ENCODE measurements around the gene FYN. TPM values are rescaled to one million over a fixed set of nuclear protein-coding genes. Genes with fewer than 3 reads are reported as not detected.
A peak's percentile ranks its signal among the peaks of the same experiment; 100 is the strongest.
"Not testable (repeated sequence)": the region's sequence is repeated elsewhere in the genome, so short reads cannot be mapped to it uniquely, and the experiment has no call there.

Gene FYN
- 10 to 100 TPM; 87.0 to 94.7 TPM for total RNA-seq
- long read RNA-seq, donor 1, transcript FYN-202 (14 exons, 3,628 nt), result major isoform, 13 of 32 reads
- long read RNA-seq, donor 1, partial matches to known transcripts, result 6 of 32 reads
- long read RNA-seq, donor 1, other reads (novel, unspliced or antisense), result 11 of 32 reads
- long read RNA-seq, donor 2, partial matches to known transcripts, result 5 of 7 reads
- long read RNA-seq, donor 2, other reads (novel, unspliced or antisense), result 0 of 7 reads

DNA sequence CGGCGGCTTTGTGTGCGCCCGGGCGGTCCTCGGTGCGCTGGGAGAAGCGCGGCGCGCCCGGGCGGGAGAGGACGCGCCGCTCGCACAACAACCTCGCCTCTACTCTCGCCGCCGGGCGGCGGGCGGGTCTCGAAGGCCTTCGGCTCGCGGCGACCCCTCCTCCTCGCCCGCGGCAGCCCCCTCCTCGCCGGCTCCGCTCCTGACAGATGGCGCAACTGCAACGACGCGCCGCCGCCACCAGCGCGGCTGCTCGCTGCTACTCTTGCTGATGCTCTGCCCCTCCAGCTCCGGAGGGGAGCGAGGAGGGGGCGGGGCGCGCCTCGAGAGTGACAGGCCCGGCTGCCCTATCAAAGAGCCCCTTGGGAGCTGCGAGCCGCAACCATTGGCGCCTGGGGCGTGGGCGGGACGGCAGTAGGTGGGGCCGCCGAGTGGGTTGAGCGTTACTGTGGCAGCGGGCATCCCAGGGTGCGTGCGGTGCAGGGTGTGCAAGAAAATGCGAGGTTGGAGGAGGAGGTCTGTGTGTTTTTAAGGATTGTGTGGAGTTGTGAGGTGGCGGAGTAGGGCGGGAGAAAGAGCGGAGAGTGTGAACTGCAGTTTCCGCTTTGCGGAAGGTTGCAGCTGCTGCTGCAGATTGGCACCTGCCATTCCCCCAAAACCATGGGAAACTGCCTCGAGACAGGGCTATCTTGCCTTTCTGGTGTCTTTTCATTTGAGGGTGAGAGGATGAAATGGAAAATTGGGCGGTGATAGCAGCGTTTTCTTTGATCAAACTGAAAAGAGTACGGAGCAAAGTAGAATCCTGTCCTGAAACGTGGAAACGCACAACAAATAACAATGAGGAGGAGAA is at the start of gene FYN:
TSS of gene FYN (minus strand) at position 275 of the 847 bp plus-strand sequence. CDS start 153,401 bp downstream, outside the sequence.
- peak; percentile 99 for DNase-seq (ENCODE audit: low spot score)
- intact Hi-C loops (cut with DNase I), result loop anchor here (10.0 kb wide), 2 partner anchors 111 to 159 kb away; no protein-coding TSS in a partner anchor

DNA sequence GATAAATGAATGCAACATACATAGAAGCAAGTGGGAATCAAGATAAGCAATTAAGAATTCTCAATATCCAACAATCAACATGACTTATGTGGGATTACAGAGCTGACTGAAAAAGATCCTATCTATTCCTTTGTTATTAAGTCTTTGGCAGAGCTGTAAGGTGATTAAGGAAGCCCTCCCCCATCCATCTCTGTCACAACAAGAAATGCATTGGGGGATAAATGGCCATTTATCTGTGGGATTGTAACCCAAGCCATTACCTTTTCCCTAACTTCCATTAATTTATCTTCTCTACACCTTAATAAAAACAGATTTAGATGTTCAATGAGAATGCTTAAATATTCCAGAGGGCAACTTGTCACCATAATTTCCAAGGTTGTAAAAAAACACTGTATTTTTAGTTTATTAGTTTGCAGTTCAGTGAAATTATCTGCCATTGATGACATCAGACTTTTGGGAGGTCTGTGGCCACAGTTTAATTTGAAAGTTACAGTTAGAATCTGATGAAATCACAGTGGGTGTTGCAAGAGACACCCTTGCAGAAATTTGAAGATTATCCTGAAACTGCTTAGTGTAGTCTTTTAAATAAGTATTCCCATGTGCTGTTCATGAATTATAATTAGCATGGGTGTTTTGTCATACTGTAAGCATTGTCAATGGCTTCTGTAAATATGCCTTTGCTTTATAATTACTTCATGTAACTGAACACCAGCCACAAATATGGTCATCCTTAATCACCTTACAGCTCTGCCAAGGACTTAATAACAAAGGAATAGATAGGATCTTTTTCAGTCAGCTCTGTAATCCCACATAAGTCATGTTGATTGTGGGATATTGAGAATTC is 49.4 kb upstream of the FYN start:
- intact Hi-C loops (cut with DNase I), result no loop called here
- no peak for DNase-seq (ENCODE audit: low spot score)

DNA sequence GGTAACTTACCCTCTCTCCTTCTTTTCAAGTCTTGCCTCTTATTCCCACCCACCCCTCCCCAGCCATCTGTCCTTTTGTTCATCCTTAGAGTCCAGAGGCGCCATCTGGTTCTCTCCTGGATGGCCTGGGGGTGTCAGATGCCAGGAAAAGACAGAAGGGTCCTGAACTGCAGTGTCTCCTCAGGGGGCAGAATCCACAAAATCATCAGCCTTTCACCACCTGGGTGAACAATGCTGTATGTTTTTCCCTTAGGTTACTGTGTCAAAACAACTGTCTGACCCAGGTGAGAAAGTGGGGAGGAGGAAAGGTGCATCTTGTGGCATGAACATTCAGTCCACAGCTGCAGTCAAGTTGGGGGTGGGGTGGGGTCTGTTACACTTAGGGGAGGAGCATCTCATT is 47.9 kb upstream of the FYN start:
- intact Hi-C loops (cut with DNase I), result no loop called here
- no peak for DNase-seq (ENCODE audit: low spot score)

DNA sequence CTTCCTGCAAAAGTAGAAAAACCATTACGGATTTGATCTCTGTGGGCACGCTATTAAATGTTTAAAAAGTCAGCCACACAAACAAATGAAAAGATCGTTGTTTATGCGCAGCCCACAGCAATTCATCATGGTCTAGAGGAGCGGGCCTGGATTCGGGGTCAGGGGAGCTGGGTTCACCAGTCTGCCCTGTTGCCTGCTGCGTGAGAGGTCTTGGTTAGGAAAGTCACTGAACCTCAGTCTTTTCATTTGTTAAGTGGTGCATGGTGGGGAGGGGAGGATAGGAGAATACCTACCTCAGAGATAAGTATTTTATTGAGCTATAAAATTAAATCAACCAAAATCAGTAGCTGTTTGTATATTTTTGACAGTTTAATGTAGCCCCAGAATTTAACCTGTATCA is 47.3 kb upstream of the FYN start:
- intact Hi-C loops (cut with DNase I), result no loop called here
- DNase-seq (ENCODE audit: low spot score), result no peak

DNA sequence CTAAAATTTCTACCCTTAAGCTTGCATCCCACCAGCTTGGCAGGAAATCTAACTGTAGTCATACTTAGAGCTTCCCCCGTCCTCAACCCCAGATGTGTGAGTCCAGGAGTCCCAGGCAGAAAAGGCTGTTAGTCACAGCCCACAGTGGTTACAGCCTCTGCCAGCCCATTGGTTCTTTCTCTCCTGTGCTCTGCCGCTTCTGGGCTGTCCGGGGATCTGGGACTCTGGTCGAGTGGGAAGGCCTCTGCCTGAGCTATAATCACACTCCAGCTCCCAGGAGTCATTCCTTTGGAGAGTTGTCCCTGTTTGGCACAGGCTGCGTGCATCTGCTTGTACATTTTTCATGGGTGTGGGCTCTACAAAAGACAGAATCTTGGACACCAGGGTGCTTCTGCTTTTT is 45.6 kb upstream of the FYN start:
- DNase-seq (ENCODE audit: low spot score), result peak; percentile 84
- intact Hi-C loops (cut with DNase I), result no loop called here

DNA sequence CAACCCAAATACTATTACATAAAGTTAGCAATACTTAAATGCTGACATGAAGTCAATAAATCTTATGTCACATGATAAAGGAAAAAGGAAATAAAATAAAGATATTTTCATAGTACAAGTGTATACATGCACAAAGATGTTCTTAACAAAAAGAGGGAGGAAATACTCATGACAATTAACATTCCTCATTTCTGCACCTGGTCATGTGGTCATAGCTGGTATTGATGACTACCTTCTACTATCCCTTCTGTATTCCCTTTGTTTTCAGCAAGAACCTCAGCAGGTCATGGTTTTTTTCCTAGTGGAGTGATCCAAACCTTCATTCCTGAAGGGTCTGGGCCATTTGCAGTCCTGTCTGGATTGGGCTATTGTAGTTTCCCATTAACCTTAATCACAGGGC is 43.5 kb upstream of the FYN start:
- DNase-seq (ENCODE audit: low spot score), result no peak
- intact Hi-C loops (cut with DNase I), result no loop called here

DNA sequence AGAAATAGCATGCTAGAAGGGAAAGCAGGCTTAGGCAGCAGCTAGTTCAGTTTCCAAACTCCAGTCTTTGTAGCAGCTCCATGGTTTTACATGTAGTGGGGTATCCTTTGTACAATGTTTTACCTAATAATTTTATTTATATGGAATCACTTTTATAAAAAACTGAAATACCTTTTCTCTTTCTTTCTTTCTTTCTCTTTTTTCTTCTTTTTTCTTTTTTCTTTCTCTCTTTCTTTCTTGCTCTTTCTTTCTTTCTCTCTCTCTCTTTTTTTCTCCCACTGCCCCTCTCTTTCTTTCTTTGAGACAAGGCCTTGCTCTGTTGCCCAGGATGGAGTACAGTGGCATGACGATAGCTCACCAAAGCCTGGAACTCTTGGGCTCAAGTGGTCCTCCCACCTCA is 41.4 kb upstream of the FYN start:
- intact Hi-C loops (cut with DNase I), result no loop called here
- DNase-seq (ENCODE audit: low spot score), result no peak

DNA sequence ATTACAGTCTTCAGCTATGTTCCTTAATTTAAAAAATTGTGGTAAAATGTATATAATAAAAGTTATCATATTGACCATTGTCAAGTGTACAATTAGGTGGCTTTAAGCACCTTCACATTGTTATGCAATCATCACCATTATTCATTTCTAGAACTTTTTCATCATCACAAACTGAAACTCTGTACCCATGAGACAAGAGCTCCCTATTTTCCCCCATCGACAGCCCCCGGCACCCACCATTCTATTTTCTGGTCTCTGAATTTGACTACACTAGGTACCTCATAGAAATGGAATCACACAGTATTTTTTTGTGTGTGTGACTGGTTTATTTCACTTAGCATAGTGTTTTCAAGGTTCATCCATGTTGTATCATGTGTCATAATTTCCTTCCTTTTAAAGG is 39.7 kb upstream of the FYN start:
- no peak for DNase-seq (ENCODE audit: low spot score)
- intact Hi-C loops (cut with DNase I), result no loop called here

DNA sequence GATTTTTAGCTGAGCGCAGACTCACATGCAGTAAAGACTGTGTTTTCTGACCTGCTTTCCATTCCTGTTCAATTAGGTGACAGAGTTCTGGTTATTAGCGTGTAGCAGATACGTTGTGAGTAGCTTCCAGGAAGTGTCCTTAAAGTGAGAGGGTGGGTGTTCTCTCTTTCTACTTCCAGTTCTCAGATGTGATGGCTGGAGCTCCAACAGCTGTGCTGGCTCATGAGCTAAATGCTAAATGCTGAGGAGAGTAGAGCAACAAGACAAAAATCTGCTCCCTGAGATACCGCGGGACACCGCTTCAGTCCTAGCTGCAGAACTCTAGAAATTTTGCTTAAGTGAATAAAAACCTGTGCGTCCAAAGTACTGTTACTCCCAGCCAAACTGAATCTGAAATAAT is 38.2 kb upstream of the FYN start:
- intact Hi-C loops (cut with DNase I), result no loop called here
- DNase-seq (ENCODE audit: low spot score), result no peak

DNA sequence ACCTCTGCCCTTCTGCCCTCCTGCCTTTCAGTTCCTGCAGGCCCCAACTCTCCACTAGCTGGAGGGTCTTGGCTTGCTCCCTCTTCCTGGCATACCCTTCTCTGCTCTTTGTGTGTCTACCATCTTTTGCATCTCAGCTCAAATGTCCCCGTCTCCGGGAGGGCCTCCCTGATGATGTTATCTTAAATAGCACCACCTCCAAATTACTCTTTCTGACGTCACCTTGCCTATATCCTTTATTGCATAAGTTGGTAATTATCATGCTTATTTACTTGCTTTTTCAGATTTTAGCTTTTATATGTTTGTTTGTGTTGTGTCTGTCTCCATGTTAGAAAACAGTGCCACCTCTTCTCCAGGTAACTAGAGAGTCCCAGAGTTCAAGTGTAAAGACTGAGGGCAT is 36.0 kb upstream of the FYN start:
- intact Hi-C loops (cut with DNase I), result no loop called here
- DNase-seq (ENCODE audit: low spot score), result no peak

DNA sequence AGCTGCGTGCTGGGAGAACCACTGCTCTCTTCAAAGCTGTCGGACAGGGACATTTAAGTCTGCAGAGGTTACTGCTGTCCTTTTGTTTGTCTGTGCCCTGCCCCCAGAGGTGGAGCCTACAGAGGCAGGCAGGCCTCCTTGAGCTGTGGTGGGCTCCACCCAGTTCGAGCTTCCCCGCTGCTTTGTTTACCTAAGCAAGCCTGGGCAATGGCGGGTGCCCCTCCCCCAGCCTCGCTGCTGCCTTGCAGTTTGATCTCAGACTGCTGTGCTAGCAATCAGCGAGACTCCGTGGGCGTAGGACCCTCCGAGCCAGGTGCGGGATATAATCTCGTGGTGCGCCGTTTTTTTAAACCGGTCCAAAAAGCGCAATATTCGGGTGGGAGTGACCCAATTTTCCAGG is 35.1 kb upstream of the FYN start:
- DNase-seq (ENCODE audit: low spot score); intact Hi-C loops (cut with DNase I): not testable (repeated sequence)

DNA sequence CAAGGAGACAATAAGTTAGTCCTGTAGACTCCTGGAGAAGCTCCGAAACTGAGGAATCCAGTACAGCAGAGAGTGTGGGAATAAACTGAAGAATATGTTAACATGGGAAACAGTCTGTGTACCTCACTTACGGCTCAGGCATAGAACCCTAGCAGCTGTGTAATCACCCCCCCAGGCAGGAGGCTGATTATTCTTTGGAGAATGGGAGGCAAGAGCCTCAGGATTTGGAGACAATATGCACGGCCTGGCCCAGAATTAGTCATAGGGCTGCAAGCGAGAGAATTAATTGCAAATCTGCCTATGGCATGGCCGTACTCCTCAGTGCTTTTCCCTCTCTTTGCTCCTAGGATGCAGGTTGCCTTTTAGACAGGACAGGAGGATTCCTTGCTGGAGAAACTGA is 27.5 kb upstream of the FYN start:
- DNase-seq (ENCODE audit: low spot score), result no peak
- intact Hi-C loops (cut with DNase I), result no loop called here

DNA sequence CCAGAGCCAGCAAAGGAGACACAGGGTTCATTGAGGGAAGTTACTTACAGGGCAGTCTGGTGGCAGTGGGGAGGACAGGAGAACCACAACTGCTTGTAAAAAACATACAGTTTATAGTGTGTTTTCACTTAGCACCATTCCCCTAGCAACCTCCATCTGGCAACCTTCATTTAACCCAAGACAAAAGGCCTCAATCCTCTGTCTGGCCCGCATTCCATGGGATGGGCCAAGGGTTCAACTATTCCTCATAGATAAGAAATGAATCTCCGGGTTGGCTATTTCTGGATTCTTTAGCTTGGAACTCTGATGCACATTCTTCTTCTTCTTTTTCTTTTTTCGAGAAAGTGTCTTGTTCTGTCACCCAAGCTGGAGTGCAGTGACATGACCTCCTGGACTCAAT is 26.3 kb upstream of the FYN start:
- no peak for DNase-seq (ENCODE audit: low spot score)
- intact Hi-C loops (cut with DNase I), result loop anchor here in 1 of 2 donors (2.0 kb wide), 1 partner anchor 45 kb away; no protein-coding TSS in a partner anchor

DNA sequence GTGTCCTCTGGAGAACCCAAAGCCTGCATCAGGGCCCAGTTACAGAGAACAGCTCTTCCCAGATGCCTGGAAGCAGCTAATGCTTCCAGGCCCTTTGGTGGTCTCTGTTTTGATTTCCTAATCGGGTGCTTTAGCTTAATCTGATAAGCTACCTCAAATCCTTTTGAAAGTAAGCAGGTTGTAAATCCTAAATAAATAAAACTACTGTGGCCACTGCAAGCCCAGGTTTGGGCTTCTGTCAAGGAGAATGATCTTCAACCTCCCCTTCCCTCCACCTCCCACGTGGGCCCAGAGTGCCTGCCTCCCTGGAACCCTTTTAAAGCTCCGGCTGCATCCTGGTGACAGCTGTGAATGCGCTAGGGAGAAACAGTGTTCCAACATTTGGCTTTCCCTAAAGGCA is 25.2 kb upstream of the FYN start:
- intact Hi-C loops (cut with DNase I), result loop anchor here in 1 of 2 donors (2.0 kb wide), 1 partner anchor 46 kb away; no protein-coding TSS in a partner anchor
- no peak for DNase-seq (ENCODE audit: low spot score)

DNA sequence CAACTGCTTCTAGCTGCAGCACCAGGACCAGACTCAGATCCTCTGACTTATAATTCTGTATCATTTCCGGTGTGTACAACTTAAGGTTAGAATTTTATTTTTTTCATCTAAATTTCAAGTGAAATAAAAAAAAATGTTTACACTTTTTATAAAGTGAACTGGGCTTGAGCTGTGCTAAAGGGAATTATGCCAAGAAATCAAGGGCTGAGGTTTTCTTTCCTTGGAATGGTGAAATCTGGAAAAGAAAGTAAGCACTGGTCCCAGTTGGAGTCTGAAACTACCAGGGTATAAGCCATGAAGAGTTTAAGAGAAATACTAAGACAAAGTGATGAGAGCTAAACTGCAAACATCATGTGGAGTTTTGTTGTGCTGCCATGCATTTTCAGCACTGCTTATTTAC is 21.7 kb upstream of the FYN start:
- DNase-seq (ENCODE audit: low spot score), result no peak

DNA sequence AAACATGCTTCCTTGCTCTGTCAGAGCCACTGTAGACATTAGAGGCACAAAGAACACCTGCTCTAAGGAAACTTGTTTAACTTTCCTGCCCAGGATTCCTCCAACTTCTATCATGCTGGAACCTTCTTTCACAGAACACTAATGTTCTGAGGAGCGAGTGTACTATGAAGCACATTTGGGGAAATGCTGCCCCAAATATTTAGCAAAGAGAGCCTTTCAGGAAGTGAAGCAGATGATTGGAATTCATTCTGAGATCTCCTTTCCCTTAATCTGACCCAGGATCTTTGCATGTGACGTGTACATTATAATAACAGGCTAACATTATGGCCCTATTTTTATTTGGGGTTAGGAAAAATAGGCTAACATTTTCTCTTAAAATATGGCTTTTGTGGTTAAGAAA is 21.0 kb upstream of the FYN start:
- intact Hi-C loops (cut with DNase I), result no loop called here

More for the DNA sequence above, 21.7 kb upstream of the FYN start:
- intact Hi-C loops (cut with DNase I), result no loop called here

DNA sequence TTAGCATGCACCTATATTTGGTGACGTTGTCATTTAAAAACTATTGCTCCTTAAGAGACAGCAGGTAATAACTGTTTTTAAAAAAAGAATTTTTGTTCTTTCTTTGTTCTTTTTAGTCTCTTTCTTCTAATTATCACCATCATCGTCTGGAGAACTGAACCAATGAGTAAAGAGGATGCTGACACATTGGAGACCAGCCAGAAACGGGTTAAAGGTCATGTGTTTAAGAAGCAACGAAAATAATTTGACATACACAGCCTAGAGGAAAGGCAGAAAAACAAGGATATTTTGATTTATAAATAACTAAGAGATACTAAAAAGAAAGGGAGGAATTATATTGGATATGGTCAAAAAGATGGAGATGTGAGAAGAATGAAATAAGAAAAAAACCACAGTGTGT is 19.2 kb upstream of the FYN start:
- intact Hi-C loops (cut with DNase I), result no loop called here
- no peak for DNase-seq (ENCODE audit: low spot score)

More for the DNA sequence above, 21.0 kb upstream of the FYN start:
- DNase-seq (ENCODE audit: low spot score), result no peak

DNA sequence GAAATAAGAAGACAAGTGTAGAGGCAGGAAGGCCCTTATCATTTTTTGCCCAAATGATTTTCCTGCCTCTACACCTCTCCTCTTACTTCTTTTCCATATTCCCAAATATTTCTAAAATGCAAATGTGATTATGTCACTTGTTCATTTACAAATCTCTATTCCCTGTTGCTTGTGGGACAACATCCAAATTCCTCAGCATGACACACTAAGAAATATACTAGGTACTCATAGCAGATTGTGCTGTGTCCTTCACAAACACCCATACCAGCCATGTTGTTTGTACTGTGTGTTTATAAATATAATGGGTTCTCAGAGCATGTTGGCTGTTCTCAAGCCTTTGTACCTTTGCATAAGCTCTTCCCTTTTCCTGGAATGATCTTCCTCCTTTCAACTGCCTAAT is 17.7 kb upstream of the FYN start:
- intact Hi-C loops (cut with DNase I), result no loop called here

DNA sequence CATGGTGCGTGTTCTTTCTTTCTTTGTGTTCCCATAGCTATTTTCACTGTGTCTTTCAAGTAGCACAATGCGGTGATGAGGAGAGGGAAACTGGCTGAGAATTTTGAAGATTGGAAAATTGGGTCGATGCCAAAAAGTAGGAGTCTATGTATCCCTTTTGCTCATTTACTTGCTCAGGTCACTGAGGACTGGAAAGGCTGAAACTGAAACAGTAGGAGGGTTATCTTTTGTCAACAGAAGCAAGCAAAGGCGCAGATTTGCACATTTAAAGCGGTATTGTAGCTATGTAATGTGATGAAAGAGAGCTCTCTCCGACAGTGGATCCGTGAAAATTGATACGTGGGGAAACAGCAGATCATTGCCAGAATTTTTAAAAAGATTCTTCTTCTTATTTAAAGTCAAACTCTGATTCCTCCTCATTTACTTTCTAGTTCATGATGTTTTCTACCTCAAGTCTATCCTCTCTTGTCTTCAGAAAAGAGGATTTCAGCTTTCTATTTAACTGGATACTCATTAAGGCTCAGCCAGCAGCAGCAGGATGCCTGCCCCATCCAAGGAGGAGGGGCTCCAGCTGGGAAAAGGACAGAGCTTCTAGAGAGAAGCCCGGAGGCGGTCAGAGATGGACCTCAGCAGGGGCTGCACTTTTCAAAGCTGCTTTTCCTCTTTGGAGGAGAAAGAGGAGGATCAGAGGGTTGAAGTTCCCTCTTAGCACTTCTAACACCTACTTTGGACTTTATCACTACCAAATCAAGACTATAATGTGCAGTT is 15.9 kb upstream of the FYN start:
- intact Hi-C loops (cut with DNase I), result no loop called here
- DNase-seq (ENCODE audit: low spot score), result no peak

More for the DNA sequence above, 17.7 kb upstream of the FYN start:
- DNase-seq (ENCODE audit: low spot score), result no peak
